HEK293T (cell line): Measurements from ENCODE around the gene CALM1.

Source experiments
- CTCF ChIA-PET: fragments of 350-600 bp; formaldehyde crosslinking; extraction: SDS; loops from one replicate; lab custom pipeline; 2021; ENCODE audit warnings: antibody characterized with exemption, inconsistent platforms; lab: Yijun Ruan, JAX
- POLR2A ChIA-PET: fragments of 350-600 bp; formaldehyde crosslinking; extraction: SDS; loops from one replicate; lab custom pipeline; 2020; ENCODE audit warnings: antibody characterized with exemption, inconsistent platforms; lab: Yijun Ruan, JAX
- DNase-seq: peaks from one replicate; pipeline ENCODE4 v3.0.0; 2012; ENCODE audit warnings: mixed read lengths; ENCODE audit errors: extremely low spot score
- ARNT ChIP-seq: fragments of 450-650 bp; IDR thresholded peaks from 2 replicates; pipeline ENCODE4 v1.6.1; 2017; ENCODE audit warnings: mild to moderate bottlenecking
- BHLHE40 ChIP-seq: fragments of 450-650 bp; IDR thresholded peaks from 2 replicates; pipeline ENCODE4 v1.6.1; 2016; ENCODE audit warnings: mild to moderate bottlenecking, moderate library complexity, borderline replicate concordance
- CTBP1 ChIP-seq: fragments of 450-650 bp; IDR thresholded peaks from 2 replicates; pipeline ENCODE4 v1.6.1; 2016; ENCODE audit warnings: borderline replicate concordance
- ELF4 ChIP-seq: fragments of 450-650 bp; IDR thresholded peaks from 2 replicates; pipeline ENCODE4 v1.6.1; 2017; ENCODE audit warnings: antibody characterized with exemption
- FOXA1 ChIP-seq: fragments of 450-650 bp; IDR thresholded peaks from 2 replicates; pipeline ENCODE4 v1.6.1; 2016; ENCODE audit warnings: mild to moderate bottlenecking
- FOXK2 ChIP-seq: fragments of 450-650 bp; IDR thresholded peaks from 2 replicates; pipeline ENCODE4 v1.6.1; 2016; ENCODE audit warnings: mild to moderate bottlenecking
- FOXM1 ChIP-seq: fragments of 450-650 bp; IDR thresholded peaks from 2 replicates; pipeline ENCODE4 v1.6.1; 2017; ENCODE audit warnings: mild to moderate bottlenecking, borderline replicate concordance
- HDGF ChIP-seq: fragments of 450-650 bp; IDR thresholded peaks from 2 replicates; pipeline ENCODE4 v1.6.1; 2017; ENCODE audit warnings: antibody characterized with exemption, borderline replicate concordance
- L3MBTL2 ChIP-seq: fragments of 450-650 bp; conservative IDR thresholded peaks from 2 replicates; pipeline ENCODE4 v1.6.1; 2016; ENCODE audit warnings: mild to moderate bottlenecking
- LEF1 ChIP-seq: fragments of 450-650 bp; IDR thresholded peaks from 2 replicates; pipeline ENCODE4 v1.6.1; 2017; ENCODE audit warnings: mild to moderate bottlenecking, borderline replicate concordance
- NFRKB ChIP-seq: fragments of 450-650 bp; IDR thresholded peaks from 2 replicates; pipeline ENCODE4 v1.6.1; 2016; ENCODE audit warnings: mild to moderate bottlenecking, moderate library complexity
- SP1 ChIP-seq: fragments of 450-650 bp; IDR thresholded peaks from 2 replicates; pipeline ENCODE4 v1.6.1; 2017
- SUZ12 ChIP-seq: fragments of 450-650 bp; IDR thresholded peaks from 2 replicates; pipeline ENCODE4 v1.6.1; 2016; ENCODE audit warnings: mild to moderate bottlenecking
- TARDBP ChIP-seq: fragments of 450-650 bp; IDR thresholded peaks from 2 replicates; pipeline ENCODE4 v1.6.1; 2016
- ZNF384 ChIP-seq: fragments of 450-650 bp; IDR thresholded peaks from 2 replicates; pipeline ENCODE4 v1.6.1; 2016
- TF ChIP-seq, protein P1 (sequence below): fragments of 450-650 bp; IDR thresholded peaks from 2 replicates; pipeline ENCODE4 v1.6.1; 2016

CALM1 gene

DNA sequence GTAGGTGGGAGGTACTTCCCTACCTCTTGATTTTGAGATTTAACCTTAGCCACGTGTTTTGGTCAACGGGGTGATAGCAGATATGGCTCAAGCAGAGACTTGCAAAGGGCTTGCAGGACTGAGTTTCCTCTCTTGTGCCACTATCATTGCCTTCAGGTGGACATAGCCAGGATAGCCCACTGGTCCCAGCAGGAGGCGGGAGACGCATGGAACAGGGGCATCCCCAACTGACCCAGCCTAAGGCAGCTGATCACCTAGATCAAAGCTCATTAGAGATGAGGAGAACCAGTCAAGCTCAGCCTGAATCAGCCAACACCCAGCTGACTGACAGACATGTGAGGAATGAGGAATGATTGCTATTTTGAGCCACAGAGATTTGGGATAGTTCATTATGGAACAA lies 49.6 kb downstream of the CALM1 start:
- POLR2A ChIA-PET, result no interaction called here
- CTCF ChIA-PET, result no interaction called here
- DNase-seq, result no peak
- TF ChIP-seq NFRKB (no peak), LEF1 (no peak), L3MBTL2 (no peak), BHLHE40 (no peak), ZNF384 (no peak), SP1 (no peak), SUZ12 (no peak), FOXA1 (no peak), FOXM1 (no peak)

- ChIA-PET POLR2A (no interaction called here), CTCF (no interaction called here)
- no peak for DNase-seq
- no peak for TF ChIP-seq FOXA1
- TF ChIP-seq LEF1, result no peak
- TF ChIP-seq SP1, result no peak
- no peak for TF ChIP-seq ARNT
- TF ChIP-seq CTBP1, result no peak
- TF ChIP-seq, protein P1, sequence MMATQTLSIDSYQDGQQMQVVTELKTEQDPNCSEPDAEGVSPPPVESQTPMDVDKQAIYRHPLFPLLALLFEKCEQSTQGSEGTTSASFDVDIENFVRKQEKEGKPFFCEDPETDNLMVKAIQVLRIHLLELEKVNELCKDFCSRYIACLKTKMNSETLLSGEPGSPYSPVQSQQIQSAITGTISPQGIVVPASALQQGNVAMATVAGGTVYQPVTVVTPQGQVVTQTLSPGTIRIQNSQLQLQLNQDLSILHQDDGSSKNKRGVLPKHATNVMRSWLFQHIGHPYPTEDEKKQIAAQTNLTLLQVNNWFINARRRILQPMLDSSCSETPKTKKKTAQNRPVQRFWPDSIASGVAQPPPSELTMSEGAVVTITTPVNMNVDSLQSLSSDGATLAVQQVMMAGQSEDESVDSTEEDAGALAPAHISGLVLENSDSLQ, result no peak
- TF ChIP-seq BHLHE40, result no peak
- no peak for TF ChIP-seq HDGF
- no peak for TF ChIP-seq ELF4
- TF ChIP-seq SUZ12, result no peak
- no peak for TF ChIP-seq TARDBP
- no peak for TF ChIP-seq NFRKB
Measured at GRCh38 chr14:90447720-90448497, 51.1 kb downstream of the CALM1 start.

- TF ChIP-seq HDGF (no peak), SP1 (no peak), SUZ12 (no peak)
- ChIA-PET POLR2A (no interaction called here), CTCF (no interaction called here)
Measured at GRCh38 chr14:90449411-90449810, 52.6 kb downstream of the CALM1 start.

DNA sequence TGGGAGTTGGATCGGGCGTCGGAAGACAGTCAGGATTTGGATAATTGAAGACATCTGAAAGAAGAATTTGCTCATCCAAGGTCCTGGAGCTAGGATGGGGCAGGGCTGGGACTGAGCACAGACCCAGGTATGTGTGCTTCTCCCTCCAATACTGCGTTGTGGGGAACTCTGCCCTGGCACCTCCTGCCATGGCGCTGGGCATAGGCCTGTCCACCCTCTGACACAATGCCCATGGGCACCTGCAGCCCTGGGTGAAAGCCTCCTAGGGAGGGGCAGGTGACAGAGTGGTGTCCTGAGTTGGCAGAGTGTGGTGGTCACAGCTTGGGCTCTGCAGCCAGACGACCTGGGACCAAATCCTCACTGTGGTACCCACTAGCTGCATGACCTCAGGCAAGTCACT lies 53.3 kb downstream of the CALM1 start:
- ChIA-PET CTCF (no interaction called here), POLR2A (no interaction called here)
- TF ChIP-seq ARNT (no peak), L3MBTL2 (no peak), SUZ12 (no peak), BHLHE40 (no peak), FOXK2 (no peak), FOXA1 (no peak), ELF4 (no peak), CTBP1 (no peak), LEF1 (no peak)
- TF ChIP-seq, protein P1, result no peak
- no peak for DNase-seq

More at GRCh38 chr14:90449411-90449810, 52.6 kb downstream of the CALM1 start:
- DNase-seq, result no peak

DNA sequence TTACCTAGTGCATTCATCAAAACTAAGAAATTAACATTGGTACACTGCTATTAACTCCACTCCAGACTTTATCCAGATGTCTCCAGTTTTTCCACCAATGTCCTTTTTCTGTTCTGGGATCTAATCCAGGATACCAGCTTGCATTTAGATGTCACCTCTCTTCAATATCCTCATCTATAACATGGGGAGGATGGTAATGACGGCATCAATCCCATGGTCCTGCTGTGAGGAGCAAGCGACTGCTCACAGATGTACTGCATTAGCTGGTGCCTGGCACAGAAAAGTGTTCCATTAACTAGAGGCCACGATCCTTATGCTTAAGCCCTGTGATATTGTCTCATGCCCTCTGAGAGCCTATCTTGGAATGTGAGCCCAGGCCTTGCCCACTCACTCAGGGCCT lies 53.8 kb downstream of the CALM1 start:
- DNase-seq, result no peak
- ChIA-PET CTCF (no interaction called here), POLR2A (no interaction called here)
- TF ChIP-seq, protein P1, result no peak
- TF ChIP-seq CTBP1 (no peak), FOXM1 (no peak), L3MBTL2 (no peak), NFRKB (no peak), SP1 (no peak), ZNF384 (no peak)

- no peak for DNase-seq
- POLR2A ChIA-PET, result no interaction called here
- CTCF ChIA-PET, result no interaction called here
- TF ChIP-seq L3MBTL2 (no peak), BHLHE40 (no peak), HDGF (no peak), CTBP1 (no peak), NFRKB (no peak), ARNT (no peak), SUZ12 (no peak), TARDBP (no peak), FOXA1 (no peak), ZNF384 (no peak), ELF4 (no peak), SP1 (no peak), FOXM1 (no peak)
- TF ChIP-seq, protein P1, result no peak
Measured at GRCh38 chr14:90451443-90451842, 54.6 kb downstream of the CALM1 start.
